Measurements from ENCODE around the gene PDGFD. TPM values are rescaled to one million over a fixed set of nuclear protein-coding genes. Genes with fewer than 3 reads are reported as not detected.

PDGFD gene
- 5.7 to 8.9 TPM (median 7.5 TPM) in 5 replicates for total RNA-seq (2022; extraction: Qiagen RNA extraction; ENCODE audit: low read depth)

DNA sequence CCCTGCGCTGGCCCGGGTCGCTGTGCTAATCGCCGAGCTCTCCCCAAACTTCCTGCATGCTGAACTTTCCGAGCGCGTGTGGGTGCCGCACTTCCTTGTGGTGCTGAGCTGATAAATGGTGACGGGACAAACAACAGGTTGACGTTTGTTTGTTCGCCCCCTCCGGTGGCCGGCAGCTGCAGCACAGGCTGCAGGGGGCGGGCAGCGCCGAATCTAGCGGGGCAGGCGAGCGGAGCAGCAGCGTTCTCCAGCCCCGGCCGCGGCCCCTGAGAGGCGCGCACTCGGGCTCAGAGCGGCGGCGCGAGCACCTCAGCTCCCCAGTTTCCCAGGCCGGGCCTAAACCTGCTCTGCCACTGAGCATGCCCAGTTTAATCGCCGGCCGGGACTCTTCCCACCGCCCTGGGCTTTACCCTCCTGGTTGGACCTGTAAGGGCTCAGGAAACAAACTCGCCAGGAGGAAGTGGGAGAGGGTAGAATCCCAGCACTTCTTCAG lies at the start of gene PDGFD:
TSS of gene PDGFD (minus strand) at position 120 of the 493 bp plus-strand sequence.

DNA sequence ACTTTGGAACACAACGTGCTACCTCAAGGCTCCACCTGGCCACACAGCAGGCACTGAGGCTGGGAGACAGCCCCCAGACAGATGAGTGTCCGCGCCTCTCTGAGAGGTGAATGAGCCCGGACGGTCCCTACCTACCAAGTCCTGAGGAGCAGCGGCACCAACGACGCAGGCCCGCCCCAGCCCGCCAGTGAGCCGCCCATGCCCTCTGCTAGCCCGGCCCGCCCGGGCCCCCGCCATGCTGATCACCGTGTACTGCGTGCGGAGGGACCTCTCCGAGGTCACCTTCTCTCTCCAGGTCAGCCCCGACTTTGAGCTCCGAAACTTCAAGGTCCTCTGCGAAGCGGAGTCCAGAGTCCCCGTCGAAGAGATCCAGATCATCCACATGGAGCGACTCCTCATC lies 127.4 kb downstream of the PDGFD start, which contains the start of gene DDI1:
TSS of gene DDI1 (plus strand) at position 53 of the 400 bp plus-strand sequence. CDS start at position 236, 183 bp downstream.

Other genes with a start within 250 kb of the PDGFD start
- not detected in 5 replicates for gene DDI1, start 127.5 kb downstream of the PDGFD start, total RNA-seq (2022; extraction: Qiagen RNA extraction; ENCODE audit: low read depth)

Data from A549 treated with ZK216348 at 1 μM for 4 hours (cell line).